CD4-positive, alpha-beta T cell treated with Interleukin-15 for 1 hour (primary cell): ENCODE data around the gene VIPR2.

Experiments used
- DNase-seq: peaks from one replicate; pipeline ENCODE4 v3.0.0-alpha.2; 2020

The VIPR2 gene

GRCh38 chr7:159035571-159036073 is 109.0 kb downstream of the VIPR2 start:
- DNase-seq = no peak

DNA sequence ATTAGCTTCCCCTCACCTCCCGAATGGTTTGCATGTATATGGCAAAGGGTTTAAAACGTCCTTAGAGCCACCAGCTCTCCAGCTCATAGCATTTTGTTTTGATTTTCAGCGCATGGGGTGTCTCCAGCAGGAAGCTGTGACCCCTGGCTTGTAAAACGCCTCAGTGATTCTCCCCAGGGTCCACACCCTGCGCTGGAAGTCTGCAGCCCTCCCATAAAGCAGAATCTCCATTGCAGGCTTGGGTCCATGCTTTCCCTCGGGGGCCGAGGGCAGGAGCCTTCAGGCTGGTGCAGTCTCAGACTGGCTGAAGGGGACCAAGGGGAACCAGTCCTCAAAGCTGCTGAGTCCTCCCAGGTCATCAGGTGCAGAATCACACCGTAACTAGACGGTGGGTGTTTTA is 109.7 kb downstream of the VIPR2 start:
- no peak for DNase-seq

- DNase-seq = no peak
Observed at GRCh38 chr7:159034394-159034793, 110.3 kb downstream of the VIPR2 start.

DNA sequence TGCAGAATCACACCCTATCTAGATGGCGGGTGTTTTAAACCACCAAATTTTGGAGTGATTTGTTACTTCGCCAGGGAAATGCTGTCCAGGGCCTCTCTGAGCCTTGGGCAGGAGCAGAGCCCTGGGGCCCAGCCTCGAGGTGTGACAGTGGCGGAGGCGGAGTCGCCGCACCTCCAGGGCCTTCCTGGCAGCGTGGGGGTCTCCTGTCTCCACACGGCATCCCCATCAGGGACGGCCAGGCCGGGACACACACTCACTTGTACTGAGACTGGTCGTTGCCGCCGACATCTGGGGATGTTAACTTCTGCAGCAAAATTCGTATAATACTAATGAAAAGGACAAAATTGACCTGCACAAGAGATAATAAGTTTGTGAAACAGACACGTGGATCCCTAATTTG is 110.7 kb downstream of the VIPR2 start:
- no peak for DNase-seq

DNA sequence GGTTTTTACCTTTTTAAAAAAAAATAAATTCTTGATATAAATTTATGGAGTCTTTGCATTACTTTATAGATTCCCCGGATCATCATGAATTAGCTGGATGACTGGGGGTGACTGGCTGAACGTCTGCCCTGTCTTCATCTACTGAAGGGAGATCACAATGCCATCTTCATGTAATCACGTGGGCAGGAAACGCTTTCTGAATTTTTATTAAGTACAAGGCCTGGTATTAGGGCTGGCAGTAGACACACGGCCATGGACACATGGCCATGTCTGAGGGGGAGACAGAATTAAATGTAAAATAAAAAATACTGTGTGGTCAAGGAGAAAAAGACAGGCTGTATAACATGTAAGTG is 111.2 kb downstream of the VIPR2 start:
- no peak for DNase-seq

DNA sequence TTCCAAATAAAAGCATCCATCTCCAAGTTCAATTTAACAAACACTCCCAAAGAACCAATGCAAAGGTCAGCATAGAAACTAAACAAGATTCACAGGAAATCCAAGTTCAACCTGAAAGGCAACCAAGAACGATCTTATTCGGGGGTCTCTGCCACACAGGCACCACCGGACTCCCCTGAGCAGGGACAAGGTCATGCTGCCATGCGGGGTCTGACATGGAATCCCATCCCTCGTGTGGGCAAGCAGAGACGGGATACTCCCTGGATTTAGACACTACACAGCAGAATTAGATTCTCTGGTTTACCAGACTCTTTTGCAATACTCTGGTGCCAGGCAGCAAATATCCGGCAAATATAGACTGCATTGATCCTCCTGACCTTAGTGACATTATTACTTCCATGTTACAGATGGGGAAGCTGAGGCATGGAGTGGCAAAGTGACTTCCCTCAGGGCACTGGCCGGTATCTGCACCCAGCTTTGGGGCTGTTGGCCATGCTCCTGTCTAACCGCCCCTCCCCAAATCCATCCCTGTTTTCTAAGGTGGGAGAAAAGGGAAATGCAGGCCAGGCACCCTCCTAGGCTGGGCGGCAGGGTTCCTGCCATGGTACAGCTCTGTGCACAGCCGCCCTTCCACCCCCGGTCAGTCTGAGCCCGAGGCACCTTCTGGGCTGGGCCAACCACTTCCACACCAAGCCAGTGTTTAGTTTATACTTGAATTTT is 111.8 kb downstream of the VIPR2 start:
- DNase-seq = no peak

- no peak for DNase-seq
Observed at GRCh38 chr7:159032322-159032721, 112.3 kb downstream of the VIPR2 start.

- no peak for DNase-seq
Observed at GRCh38 chr7:159031750-159032149, 112.9 kb downstream of the VIPR2 start.

- no peak for DNase-seq
Observed at GRCh38 chr7:159031135-159031701, 113.4 kb downstream of the VIPR2 start.

DNA sequence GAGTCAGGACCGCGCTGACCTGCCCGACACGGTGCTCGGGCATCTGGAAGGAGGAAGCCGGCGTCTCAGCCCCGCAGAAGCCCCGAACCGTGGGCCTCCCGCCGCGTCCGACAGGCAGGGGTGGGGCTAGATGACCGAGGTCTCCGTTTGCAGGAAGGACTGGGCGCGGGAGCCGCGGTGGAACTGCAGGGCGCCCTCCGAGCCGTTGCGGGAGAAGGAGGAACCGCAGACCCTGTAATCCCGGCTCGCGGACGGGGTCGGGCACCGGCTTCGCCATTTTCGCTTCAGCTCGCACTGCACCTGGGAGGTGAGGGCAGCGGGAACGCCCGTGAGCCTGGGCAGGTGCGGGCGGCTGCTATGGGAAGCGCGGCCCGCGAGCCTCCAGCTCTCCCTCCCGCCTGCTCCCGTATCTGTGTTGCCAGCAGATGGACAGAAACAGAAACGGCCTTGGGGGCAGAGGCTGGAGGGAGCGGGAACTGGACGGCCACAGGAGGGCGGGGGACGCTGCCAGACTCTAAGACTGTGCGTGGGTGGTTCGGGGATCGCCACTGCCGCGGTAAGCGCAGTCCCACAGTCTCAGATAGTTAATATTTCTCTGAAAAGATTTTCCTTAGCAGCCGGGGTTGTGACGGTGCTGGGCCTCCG is 114.1 kb downstream of the VIPR2 start:
- no peak for DNase-seq

DNA sequence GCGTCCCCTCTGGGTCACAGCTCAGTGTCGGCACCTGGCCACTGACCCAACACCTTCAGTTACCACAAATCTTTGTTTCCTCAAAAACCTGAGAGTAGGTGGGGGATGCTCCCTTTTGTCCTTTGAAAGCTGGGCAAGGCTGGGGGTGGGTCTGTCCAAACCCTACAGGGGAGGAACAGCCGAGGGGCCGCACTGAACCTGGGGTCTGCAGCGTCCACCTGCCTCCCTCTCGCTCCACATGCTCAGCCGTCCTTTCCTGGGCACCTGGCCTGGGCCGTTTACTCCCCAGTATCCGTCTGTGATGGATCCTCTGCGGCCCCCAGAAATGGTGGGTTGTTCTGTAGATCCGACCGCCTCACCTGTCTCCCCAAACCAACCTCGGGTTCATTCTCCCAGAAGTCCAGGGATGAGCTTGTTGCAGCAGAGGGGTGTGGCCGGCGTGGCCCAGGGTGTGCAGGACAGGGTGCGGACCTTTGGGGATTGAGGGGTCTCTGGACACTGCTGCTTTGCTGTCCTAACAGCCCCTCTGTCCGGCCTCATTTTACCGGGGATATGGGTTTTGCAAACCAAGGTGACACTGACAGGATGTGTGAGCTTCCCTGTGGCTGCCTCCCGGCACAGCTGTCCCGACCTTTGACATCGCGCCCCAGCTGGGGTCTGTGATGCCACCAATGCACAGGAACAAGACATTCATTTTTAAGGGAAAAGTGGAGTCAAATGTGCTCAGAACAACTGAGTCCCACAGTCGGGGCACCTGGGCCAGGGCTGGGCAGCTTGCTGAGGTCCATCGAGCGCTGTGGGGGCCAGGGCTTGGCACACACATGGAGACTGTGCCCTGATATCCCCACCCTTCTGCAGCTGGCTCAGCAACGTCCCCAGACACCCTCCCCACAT is 115.9 kb downstream of the VIPR2 start:
- DNase-seq = no peak

DNA sequence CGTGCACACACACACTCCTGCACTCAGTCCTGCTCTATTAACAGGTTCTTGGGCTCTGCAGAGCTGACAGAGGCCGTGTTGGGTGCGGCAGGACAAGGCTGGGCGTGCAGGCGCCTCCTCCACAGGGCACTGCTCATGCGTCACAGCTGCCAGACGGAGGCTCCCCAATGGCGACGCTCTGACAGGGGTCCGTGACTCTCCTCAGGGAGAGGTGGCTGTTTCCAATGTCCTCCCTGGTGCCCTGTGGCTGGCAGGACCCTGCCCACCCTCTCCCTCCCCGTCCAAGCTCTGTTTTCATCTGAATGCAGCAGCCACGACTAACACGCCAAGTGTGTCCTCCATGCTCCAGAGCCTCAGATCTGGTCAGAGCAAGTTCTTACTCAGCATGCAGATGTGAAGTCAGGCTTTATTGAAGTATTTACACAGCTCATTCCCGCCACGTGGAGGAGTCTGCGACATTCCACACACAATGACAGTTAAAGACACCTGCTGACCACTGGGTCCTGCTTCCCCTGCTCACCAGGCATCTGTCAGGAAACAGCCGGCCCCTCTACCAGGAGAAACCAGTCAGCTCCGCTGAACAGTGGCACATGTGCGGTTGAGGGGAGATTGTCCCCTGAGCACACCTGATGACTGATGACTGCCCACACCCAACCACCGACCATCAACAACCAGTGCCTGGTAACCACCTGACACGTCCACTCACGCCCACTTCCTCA is 116.7 kb downstream of the VIPR2 start:
- DNase-seq = no peak

DNA sequence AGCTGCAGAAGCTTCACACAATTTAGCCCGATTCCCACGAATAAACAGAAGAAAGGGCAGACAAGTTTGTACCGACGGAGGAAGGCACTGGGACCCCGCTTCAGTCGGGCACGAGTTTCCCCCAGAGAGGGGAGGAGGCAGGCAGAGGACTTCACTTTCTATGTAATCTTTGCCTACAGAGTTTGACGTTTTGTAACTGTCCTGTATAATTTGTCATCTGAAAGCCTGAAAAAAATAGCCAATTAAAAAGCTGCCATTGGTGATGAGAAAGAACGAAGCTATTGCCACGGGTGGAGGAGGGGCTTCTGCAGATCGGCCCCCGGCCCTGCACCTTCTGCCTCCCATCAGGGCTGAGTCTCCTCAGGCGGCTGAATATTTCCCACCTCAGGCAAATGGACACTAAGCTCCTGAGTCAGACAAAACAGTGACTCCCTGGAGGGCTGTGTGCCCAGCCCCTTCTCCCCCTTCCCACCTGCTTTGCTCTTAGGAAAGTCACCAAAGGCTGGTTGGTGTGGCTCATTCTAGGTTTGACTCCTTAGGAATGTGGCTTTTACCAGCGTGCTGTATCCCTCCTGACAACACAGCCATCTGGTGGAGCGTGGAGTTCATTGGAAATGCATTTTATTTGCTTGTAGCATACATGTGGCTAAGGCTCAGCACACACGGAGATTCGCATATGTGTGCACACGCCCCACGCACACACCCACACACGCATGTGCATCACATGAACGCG is 117.4 kb downstream of the VIPR2 start:
- DNase-seq = no peak

DNA sequence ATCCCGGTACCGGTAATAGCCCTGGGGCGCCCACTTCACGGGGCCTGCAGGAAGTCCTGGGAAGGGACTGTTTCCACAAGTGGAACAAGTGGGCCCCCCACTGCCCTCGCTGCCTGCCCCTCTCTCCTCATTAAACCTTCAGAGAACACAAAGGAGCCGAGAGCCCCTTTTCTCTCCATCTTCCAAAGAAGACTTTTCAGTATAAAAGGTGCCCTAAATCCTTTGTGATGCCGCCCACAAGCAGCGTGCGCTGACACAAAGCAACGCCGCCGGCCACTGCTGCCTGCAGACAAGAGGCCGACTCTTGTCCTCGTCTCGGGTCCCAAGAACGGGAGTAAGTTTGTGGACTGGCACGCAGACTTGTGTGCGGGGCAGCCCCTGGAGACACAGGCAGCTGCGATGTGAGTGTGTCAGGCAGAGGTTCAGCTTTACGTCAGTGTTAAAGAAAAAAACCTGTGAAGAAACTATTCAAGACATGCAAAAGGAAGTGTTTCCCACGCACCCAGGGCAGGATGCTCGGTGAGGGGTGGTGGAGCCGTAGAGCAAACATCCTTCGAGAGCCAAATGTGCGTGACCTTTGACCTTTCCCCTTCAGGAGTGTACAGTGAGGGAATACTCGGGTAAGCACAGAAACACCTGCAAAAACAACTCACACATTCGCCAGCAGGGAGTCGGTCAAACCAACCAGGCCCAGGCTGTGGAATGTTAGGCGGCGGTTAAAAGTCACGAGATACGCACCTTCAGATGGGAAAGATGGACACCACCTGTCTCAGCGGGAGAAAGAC is 118.2 kb downstream of the VIPR2 start:
- no peak for DNase-seq

DNA sequence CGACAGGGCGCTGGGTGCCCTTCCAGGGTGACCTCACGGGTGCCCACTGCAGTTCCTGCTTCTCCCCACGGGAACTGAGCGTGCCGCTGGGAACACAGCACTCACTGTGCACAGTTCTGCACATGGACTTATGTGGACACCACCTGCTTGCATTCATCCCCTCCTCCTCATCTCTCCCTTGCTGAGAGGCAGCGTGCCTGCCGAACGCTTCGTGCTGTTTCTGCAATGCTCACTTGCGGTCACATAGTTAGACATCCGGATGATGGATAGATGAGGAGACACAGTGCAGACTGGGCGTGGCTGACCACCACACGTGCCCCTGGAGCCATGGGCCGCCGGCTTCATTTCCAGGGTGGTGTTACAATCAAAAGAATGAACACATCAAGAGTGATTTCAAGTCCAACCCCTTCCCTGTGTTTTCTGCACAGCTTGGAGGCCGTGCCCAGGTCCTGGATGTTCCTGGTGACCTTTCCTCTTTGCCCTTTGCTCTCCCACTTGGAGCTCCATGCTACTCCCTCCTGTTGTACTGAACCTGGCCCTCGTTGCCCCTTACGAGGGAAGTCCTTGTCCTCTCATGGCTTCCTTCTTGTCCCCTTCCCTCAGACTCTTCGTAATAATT is 119.4 kb downstream of the VIPR2 start:
- no peak for DNase-seq

DNA sequence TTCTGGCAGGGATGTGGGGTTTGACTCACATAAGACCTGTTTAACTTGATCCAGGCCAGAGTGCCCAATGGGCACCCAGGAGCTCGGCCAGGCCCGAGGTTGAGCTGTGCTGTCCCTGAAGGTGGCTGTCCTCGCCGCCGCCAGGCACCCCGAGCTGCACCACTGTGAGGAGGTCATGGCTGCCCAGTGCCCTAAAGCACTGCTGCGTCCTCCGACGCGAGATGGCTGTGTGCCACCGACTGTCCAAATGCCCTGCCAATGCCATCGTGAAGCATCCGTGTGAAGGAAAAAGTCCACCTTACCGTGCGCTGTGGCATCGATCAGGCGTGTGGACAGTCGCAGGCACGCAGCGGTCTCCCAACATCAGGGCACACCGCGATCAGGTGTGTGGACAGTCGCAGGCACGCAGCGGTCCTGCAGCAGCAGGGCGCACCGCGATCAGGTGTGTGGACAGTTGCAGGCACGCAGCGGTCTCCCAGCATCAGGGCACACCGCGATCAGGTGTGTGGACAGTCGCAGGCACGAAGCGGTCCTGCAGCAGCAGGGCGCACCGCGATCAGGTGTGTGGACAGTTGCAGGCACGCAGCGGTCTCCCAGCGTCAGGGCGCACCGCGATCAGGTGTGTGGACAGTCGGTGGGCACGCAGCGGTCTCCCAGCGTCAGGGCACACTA is 120.3 kb downstream of the VIPR2 start:
- no peak for DNase-seq

- no peak for DNase-seq
Observed at GRCh38 chr7:159023746-159024145, 120.9 kb downstream of the VIPR2 start.

DNA sequence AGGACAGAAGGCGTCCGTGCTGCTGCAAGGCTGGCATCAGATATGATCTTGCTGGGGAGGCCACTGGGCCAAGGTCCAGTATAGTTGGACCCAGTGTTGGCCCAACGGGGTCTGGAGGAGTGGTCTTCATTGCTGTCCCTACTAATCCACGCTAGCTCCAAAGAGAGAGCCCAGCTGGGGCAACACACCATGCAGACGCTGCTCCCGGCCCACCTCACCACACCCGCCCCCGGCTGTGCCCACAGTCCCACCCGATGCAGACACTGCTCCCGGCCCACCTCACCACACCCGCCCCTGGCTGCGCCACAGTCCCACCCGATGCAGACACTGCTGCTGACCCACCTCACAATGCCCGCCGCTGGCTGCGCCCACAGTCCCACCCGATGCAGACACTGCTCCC is 121.5 kb downstream of the VIPR2 start:
- DNase-seq = no peak

- no peak for DNase-seq
Observed at GRCh38 chr7:159022238-159022993, 122.3 kb downstream of the VIPR2 start.
